ENCODE results near the gene SAV1. TPM values are rescaled to one million over a fixed set of nuclear protein-coding genes. Genes with fewer than 3 reads are reported as not detected.
"Not testable (repeated sequence)": the region's sequence is repeated elsewhere in the genome, so short reads cannot be mapped to it uniquely, and the experiment has no call there.

The SAV1 gene
- 10 to 100 TPM in 1 of 2 donors, 1 to 10 TPM in 1; 9.4 to 12.4 TPM for total RNA-seq

- DNase-seq: peak; percentile 67
- ATAC-seq (replicated peaks in 1 of 2): peak; percentile 78 to 80
- no peak within 1 kb of the TSS for H3K4me3 Mint-ChIP-seq
- no peaks in the 10 kb centered on the region for H3K27me3 Mint-ChIP-seq (ENCODE audit: low read depth)
- peak within 1 kb of the TSS; percentile 78 for H3K27ac Mint-ChIP-seq
- H3K36me3 Mint-ChIP-seq (ENCODE audit: insufficient read depth in 2 of 2): peaks cover 4% of the 10 kb centered on the region in 2 donors
- H3K9me3 Mint-ChIP-seq: no peaks in the 10 kb centered on the region
- peaks cover 15% of the 10 kb centered on the region for H3K4me1 Mint-ChIP-seq (ENCODE audit: low read depth)
Measured at GRCh38 chr14:50667996-50668825, at the start of gene SAV1. TSS of gene SAV1 (minus strand) at chr14:50668306. CDS start at chr14:50667967, 339 bp downstream.

- H3K36me3 Mint-ChIP-seq (ENCODE audit: insufficient read depth in 2 of 2): peaks cover 0 to 4% of the 10 kb centered on the region in 2 donors
- no peaks in the 10 kb centered on the region for H3K4me1 Mint-ChIP-seq (ENCODE audit: low read depth)
Measured at GRCh38 chr14:50717811-50718210, 49.7 kb upstream of the SAV1 start.

DNA sequence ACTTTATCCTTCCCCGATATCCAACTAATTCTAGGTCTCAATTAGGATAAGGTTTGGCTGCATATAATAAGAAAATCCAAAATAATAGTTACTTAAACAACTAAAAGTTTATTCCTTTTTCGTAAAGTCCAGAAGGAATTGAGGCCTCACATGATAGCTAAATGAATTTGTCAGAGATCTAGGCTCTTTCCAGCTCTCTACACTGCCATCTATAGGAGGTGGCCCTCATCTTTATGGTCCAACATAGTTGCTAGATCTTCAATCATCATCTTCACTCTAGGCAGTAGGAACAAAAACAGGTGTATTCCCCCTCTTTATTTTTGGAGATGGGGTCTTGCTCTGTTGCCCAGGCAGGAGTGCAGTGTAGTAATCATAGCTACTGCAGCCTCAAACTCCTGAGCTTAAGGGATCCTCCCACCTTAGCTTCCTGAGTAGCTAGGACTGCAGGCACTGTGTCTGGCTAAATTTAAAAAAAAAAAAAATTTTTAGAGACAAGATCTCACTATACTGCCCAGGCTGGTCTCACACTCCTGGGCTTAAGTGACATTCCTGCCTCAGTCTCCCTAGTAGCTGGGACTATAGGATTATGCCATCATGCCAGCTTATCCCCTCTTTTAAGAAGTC is 46.5 kb upstream of the SAV1 start:
- H3K4me1 Mint-ChIP-seq (ENCODE audit: low read depth): no peaks in the 10 kb centered on the region
- peaks cover 12% of the 10 kb centered on the region for H3K27me3 Mint-ChIP-seq (ENCODE audit: low read depth)
- H3K36me3 Mint-ChIP-seq (ENCODE audit: insufficient read depth in 2 of 2): no peaks in the 10 kb centered on the region
- no peaks in the 10 kb centered on the region for H3K9me3 Mint-ChIP-seq
- no peak overlapping the region for H3K4me3 Mint-ChIP-seq
- DNase-seq (peak in 1 of 2 donors; percentile 12), ATAC-seq (replicated peaks in 1 of 2) (peak; percentile 65 to 69)
- H3K27ac Mint-ChIP-seq: no peak overlapping the region

More at GRCh38 chr14:50717811-50718210, 49.7 kb upstream of the SAV1 start:
- Mint-ChIP-seq H3K4me3 (no peak overlapping the region), H3K9me3 (no peaks in the 10 kb centered on the region), H3K27ac (no peak overlapping the region), H3K27me3 (ENCODE audit: low read depth) (peaks cover 10% of the 10 kb centered on the region)
- DNase-seq (no peak), ATAC-seq (replicated peaks in 1 of 2) (no peak)

DNA sequence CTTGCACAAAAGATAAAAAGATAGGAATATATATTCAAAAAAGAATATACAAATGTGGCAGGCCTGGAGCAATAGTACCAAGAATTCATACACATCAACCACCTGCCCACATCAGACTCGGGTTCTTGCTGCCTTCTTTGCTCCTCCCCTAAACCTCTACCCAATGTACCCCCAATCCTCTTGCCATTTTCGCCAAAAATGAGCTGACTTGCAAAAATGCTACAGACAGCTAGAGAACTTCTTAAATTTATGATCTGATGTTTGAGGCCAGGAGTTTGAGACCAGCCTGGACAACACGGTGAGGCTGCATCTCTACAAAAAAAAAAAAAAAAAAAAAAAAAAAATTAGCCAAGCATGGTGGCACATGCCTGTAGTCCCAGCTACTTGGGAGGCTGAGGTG is 42.9 kb upstream of the SAV1 start:
- ATAC-seq (replicated peaks in 1 of 2) (no peak), DNase-seq (no peak)
- H3K4me1 Mint-ChIP-seq (ENCODE audit: low read depth): no peaks in the 10 kb centered on the region
- no peak overlapping the region for H3K27ac Mint-ChIP-seq
- H3K4me3 Mint-ChIP-seq: no peak overlapping the region
- no peaks in the 10 kb centered on the region for H3K9me3 Mint-ChIP-seq
- H3K36me3 Mint-ChIP-seq (ENCODE audit: insufficient read depth in 2 of 2): no peaks in the 10 kb centered on the region
- H3K27me3 Mint-ChIP-seq (ENCODE audit: low read depth): peaks cover 12% of the 10 kb centered on the region

- Mint-ChIP-seq H3K4me1 (ENCODE audit: low read depth) (no peaks in the 10 kb centered on the region), H3K27ac (no peak overlapping the region), H3K36me3 (ENCODE audit: insufficient read depth in 2 of 2) (no peaks in the 10 kb centered on the region), H3K4me3 (no peak overlapping the region), H3K27me3 (ENCODE audit: low read depth) (peaks cover 12% of the 10 kb centered on the region), H3K9me3 (no peaks in the 10 kb centered on the region)
- ATAC-seq (replicated peaks in 1 of 2): no peak
- DNase-seq: no peak
Measured at GRCh38 chr14:50705026-50705593, 37.0 kb upstream of the SAV1 start.

DNA sequence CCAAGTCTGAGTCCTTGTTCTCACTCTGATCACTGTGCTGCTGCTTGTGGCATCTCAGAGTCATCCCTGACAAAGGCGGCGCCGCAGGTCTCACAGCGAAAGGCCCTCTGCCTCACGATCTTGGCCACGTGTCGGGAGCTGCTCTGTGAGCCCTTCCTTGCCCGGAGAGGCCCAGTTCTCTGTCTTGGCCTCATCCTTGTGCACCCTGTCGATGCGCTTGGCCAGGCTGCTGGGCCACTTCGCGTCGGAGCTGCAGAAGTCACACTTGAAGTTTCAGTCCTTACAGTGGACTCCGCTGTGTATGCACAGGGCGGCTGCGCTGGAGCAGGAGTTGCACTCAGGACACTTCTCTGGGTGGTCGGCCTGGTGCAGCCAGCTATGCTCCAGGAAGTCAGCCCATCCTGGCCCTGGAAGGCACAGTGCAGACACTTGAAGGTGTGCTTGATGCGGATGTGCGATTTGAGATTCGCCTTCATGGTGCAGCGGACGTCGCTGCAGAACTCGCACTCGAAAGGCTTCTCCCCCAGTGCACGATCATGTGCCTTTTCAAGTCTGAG is 36.4 kb upstream of the SAV1 start:
- DNase-seq (no peak), ATAC-seq (replicated peaks in 1 of 2) (no peak)
- no peak overlapping the region for H3K4me3 Mint-ChIP-seq
- peaks cover 16% of the 10 kb centered on the region for H3K27me3 Mint-ChIP-seq (ENCODE audit: low read depth)
- H3K4me1 Mint-ChIP-seq (ENCODE audit: low read depth): no peaks in the 10 kb centered on the region
- H3K9me3 Mint-ChIP-seq: no peaks in the 10 kb centered on the region
- H3K36me3 Mint-ChIP-seq (ENCODE audit: insufficient read depth in 2 of 2): peaks cover 0 to 2% of the 10 kb centered on the region in 2 donors
- no peak overlapping the region for H3K27ac Mint-ChIP-seq

DNA sequence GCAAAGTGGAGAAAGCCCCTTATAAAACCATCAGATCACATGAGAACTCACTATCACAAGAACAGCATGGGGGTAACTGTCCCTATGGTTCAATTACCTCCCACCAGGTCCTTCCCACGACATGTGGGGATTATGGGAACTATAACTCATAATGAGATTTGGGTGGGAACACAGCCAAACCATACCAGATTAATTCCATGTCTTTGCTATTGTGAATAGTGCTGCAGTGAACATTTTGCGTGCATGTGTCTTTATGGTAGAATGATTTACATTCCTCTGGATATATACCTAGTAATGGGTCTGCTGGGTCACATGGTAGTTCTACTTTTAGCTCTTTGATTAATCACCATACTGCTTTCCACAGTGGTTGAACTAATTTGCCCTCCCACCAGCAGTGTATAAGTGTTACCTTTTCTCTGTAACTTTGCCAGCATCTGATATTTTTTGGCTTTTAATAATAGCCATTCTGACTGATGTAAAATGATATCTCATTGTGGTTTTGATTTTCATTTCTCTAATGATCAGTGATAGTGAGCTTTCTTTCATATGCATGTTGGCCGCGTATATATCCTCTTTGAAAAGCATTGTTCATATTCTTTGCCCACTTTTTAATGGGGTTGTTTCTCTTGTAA is 29.7 kb upstream of the SAV1 start:
- Mint-ChIP-seq H3K4me3 (no peak overlapping the region), H3K9me3 (peaks cover 7 to 10% of the 10 kb centered on the region in 2 donors), H3K27me3 (ENCODE audit: low read depth) (peaks cover 28% of the 10 kb centered on the region), H3K27ac (no peak overlapping the region), H3K4me1 (ENCODE audit: low read depth) (no peaks in the 10 kb centered on the region), H3K36me3 (ENCODE audit: insufficient read depth in 2 of 2) (peaks cover 6 to 11% of the 10 kb centered on the region in 2 donors)
- DNase-seq (no peak), ATAC-seq (replicated peaks in 1 of 2) (no peak)

DNA sequence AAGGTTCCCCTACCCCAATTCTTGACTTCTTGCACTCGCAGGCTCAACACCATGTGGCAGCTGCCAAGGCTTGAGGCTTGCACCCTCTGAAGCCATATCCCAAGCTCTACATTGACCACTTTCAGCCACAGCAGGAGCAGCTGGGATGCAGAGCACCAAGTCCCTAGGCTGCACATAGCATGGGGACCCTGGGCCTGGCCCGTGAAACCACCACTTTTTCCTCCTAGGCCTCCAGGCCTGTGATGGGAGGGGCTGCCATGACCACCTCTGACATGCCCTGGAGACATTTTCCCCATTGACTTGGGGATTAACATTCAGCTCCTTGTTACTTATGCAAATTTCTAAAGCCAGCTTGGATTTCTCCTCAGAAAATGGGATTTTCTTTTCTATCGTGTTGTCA is 26.2 kb upstream of the SAV1 start:
- not testable (repeated sequence) for H3K27ac Mint-ChIP-seq; ATAC-seq (replicated peaks in 1 of 2); H3K4me3 Mint-ChIP-seq; DNase-seq; H3K4me1 Mint-ChIP-seq (ENCODE audit: low read depth)
- peaks cover 9 to 13% of the 10 kb centered on the region in 2 donors for H3K9me3 Mint-ChIP-seq
- peaks cover 12 to 13% of the 10 kb centered on the region in 2 donors for H3K36me3 Mint-ChIP-seq (ENCODE audit: insufficient read depth in 2 of 2)
- peaks cover 12% of the 10 kb centered on the region for H3K27me3 Mint-ChIP-seq (ENCODE audit: low read depth)

- Mint-ChIP-seq H3K4me1 (ENCODE audit: low read depth) (no peaks in the 10 kb centered on the region), H3K9me3 (peaks cover 5 to 10% of the 10 kb centered on the region in 2 donors), H3K4me3 (no peak overlapping the region), H3K27ac (no peak overlapping the region), H3K36me3 (ENCODE audit: insufficient read depth in 2 of 2) (peaks cover 7 to 9% of the 10 kb centered on the region in 2 donors), H3K27me3 (ENCODE audit: low read depth) (no peaks in the 10 kb centered on the region)
- ATAC-seq (replicated peaks in 1 of 2) (no peak), DNase-seq (no peak)
Measured at GRCh38 chr14:50688875-50689274, 20.8 kb upstream of the SAV1 start.

GRCh38 chr14:50679674-50680073 is 11.6 kb upstream of the SAV1 start:
- no peaks in the 10 kb centered on the region for H3K9me3 Mint-ChIP-seq
- no peaks in the 10 kb centered on the region for H3K36me3 Mint-ChIP-seq (ENCODE audit: insufficient read depth in 2 of 2)
- H3K4me1 Mint-ChIP-seq (ENCODE audit: low read depth): peaks cover 19% of the 10 kb centered on the region
- ATAC-seq (replicated peaks in 1 of 2) (no peak), DNase-seq (no peak)
- H3K4me3 Mint-ChIP-seq: no peak overlapping the region
- no peak overlapping the region for H3K27ac Mint-ChIP-seq
- H3K27me3 Mint-ChIP-seq (ENCODE audit: low read depth): no peaks in the 10 kb centered on the region

DNA sequence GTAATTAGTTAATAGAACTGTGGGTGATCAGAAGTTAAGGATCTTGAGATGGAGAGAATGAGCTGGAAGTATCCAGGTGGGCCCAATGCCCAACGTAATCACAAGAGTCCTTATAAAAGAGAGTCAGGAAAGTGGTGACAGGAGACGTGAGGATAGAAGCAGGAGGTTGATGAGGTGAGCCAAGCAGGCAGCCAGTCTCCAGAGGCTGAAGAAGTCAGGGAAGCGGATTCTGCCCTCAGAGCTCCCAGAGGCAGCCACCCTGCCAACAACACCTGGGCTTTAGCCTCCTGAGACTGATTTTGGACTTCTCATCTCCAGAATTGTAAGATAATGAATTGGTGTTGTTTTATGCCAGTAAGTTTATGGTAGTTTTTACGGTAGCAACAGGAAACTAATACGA is 10.1 kb upstream of the SAV1 start:
- Mint-ChIP-seq H3K4me3 (no peak overlapping the region), H3K27ac (no peak overlapping the region), H3K27me3 (ENCODE audit: low read depth) (no peaks in the 10 kb centered on the region), H3K9me3 (no peaks in the 10 kb centered on the region), H3K36me3 (ENCODE audit: insufficient read depth in 2 of 2) (no peaks in the 10 kb centered on the region), H3K4me1 (ENCODE audit: low read depth) (peaks cover 19% of the 10 kb centered on the region)
- ATAC-seq (replicated peaks in 1 of 2) (no peak), DNase-seq (no peak)

DNA sequence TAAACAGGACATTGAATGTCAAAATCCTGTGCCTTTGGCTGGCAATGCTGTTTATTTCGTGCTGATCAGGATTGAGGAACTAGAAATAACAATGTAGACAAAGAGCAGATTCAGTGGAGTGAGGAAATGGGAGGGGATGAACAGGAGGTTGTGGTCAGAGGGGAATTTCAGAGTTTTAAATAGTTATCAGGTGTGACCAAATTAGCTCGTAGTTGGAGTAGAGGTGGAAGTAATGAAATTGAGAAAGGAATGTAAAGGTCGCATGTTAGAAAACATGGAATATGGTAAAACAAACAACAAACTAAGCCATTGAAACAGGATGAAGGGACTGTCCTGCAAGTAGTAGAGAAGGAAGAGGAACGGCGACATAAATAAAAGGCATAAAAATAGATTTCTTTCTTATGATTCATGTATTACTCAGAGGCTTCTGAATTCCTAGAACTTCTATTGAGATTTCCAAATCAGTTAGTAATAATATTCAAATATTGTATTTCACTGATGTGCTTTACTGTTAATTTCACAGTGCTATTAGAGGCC is 9.5 kb upstream of the SAV1 start:
- H3K9me3 Mint-ChIP-seq: no peaks in the 10 kb centered on the region
- H3K36me3 Mint-ChIP-seq (ENCODE audit: insufficient read depth in 2 of 2): no peaks in the 10 kb centered on the region
- no peak overlapping the region for H3K27ac Mint-ChIP-seq
- no peak for ATAC-seq (replicated peaks in 1 of 2)
- no peaks in the 10 kb centered on the region for H3K27me3 Mint-ChIP-seq (ENCODE audit: low read depth)
- no peak for DNase-seq
- peaks cover 19% of the 10 kb centered on the region for H3K4me1 Mint-ChIP-seq (ENCODE audit: low read depth)
- peak overlapping the region; percentile 10 to 36 for H3K4me3 Mint-ChIP-seq
